ENCODE results near the gene DDT.
"Not testable (repeated sequence)": the region's sequence is repeated elsewhere in the genome, so short reads cannot be mapped to it uniquely, and the experiment has no call there.

The DDT gene

DNA sequence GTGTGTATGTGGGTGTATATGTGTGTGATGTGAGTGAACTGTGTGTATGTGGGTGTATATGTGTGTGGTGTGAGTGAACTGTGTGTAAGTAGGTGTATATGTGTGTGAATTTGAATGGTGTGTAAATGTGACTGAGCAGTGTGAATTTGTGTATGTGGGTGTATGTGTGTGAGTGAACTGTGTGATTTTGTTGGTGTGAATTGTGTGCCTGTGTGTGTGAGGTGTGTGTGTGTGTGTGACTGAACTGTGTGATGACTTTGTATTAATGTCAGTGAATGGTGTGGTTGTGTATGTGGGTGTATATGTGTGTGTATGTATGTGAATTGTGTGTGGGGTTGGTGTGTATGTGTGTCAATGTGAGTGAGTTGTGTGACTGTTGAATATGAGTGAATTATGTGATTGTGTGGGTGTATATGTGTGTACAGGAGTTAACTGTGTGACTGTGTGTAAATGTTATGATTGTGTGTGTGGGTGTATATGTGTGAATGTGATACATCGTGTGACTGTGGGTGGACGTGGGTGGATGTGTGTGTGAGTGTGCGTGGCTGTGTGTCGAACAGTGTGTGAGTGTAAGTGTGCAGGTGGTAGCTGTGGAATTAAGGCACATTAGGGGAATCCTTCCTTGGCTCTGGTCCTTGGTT is 12.4 kb upstream of the DDT start:
- DNase-seq: not testable (repeated sequence)

- DNase-seq: not testable (repeated sequence)
Measured at GRCh38 chr22:23986089-23986488, 11.8 kb upstream of the DDT start.

GRCh38 chr22:23984430-23984829 is 10.2 kb upstream of the DDT start:
- peak in 1 of 5 experiments; percentile 59 for DNase-seq

DNA sequence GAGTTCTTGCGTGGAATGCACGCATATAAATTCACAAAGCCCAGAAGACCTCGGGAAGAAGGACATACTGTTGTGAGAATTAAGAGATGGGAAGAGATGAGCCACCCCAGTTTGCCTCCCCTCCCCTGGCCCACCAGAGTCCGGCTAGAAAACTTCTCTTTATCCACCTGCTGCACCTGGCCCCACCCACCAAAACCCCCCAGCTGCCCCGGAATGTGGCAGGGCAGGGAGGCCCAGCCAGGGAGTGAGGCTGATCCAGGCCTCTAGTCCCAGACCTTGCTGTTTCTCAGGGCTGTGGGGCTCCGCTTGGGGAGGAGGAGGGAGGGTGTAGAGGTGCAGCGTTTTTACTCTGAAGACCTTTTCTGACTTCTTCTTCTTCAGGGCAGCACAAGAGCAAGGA is 6.3 kb upstream of the DDT start:
- DNase-seq: not testable (repeated sequence)

DNA sequence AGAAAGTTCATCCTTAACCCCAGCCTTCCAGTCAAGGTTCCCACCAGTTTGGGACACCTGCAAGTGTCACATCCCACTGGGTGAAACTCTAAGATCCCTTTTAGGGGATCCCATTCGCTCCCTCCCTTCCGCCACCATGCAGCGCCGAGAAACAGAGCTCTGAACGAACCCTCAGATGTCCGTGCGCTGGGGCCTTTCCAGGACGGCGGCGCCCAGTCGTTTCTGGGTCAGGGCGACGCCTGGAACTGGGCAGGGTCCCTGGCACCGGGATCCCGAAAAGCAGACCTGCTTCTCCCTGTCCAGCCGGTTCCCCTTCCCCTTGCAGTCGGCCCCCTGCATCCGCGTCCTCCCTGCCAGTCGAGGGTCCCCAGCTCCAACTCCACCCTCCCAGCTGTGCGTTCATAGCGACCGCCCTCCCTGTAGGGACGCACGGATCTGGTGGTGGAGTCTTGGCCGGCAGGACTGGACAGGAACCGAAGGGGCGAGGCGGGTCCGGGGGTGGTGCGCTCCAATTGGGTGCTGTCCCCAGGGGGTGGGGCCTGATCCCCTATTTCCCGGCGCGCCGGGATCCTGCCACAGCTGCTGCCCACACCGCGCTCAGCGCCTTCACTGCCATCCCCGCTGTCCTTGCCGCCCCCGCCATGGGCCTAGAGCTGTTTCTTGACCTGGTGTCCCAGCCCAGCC is 5.5 kb upstream of the DDT start, which contains the start of gene GSTT2:
TSS of gene GSTT2 (plus strand) at position 578 of the 684 bp plus-strand sequence.
- not testable (repeated sequence) for DNase-seq

GRCh38 chr22:23977304-23977703 is 3.1 kb upstream of the DDT start:
- not testable (repeated sequence) for DNase-seq

GRCh38 chr22:23974836-23975352 is 653 bp upstream of the DDT start:
- not testable (repeated sequence) for DNase-seq

GRCh38 chr22:23971927-23972326 is 2.3 kb downstream of the DDT start:
- DNase-seq: not testable (repeated sequence)

DNA sequence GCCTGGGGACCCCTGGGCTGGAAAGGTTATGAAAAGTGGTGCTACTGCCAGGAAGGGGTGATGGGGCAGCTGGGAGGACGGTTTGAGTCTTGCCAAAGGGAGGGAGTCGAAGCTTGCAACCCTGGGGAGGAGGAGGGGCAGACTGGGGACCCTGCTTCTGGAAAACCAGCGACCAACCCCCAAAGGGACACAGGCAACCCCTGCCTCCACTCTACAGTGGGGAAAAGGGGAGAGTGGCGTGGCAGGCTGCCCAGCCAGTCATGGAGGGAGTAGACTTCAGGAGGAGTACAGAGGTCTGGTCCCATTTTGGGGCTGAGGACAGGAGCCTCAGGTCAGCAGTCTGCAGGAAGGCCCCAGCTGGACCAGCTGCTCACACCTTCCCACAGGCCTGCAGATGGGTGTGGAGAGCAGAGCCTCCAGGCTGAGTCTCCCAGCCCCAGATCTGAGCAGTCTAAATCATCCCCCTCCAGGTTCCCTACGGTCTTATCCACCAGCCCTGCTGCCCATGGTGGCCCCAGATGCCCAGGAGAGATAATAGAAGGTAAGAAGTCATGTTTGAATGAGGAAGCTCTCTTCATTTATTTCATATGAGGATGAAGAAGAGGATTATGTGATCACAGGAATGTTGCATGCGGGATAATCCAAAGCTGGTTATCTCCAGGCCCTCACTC is 3.3 kb downstream of the DDT start:
- DNase-seq: no peak

DNA sequence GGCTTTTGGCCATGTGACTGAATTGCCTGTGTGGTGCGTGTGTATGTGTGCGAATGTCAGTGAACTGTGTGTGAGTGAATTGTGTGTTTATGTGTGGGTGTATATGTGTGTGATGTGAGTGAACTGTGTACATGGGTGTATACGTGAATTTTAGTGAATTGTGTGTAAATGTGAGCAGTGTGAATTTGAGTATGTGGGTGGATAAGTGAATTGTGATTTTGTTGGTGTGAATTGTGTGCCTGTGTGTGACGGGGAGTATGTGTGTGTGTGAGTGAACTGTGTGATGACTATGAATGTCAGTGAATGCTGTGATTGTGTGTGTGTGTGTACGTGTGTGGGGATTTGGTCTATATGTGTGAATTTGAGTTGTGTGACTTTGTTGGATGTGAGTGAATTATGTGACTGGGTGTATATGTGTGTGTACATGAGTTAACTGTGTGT is 4.0 kb downstream of the DDT start:
- DNase-seq: no peak

- no peak for DNase-seq
Measured at GRCh38 chr22:23969071-23969470, 5.2 kb downstream of the DDT start.

- not testable (repeated sequence) for DNase-seq
Measured at GRCh38 chr22:23966568-23966967, 7.7 kb downstream of the DDT start, which contains the start of gene DDTL. TSS of gene DDTL (plus strand) at chr22:23966888. CDS start at chr22:23966915, 27 bp downstream.

DNA sequence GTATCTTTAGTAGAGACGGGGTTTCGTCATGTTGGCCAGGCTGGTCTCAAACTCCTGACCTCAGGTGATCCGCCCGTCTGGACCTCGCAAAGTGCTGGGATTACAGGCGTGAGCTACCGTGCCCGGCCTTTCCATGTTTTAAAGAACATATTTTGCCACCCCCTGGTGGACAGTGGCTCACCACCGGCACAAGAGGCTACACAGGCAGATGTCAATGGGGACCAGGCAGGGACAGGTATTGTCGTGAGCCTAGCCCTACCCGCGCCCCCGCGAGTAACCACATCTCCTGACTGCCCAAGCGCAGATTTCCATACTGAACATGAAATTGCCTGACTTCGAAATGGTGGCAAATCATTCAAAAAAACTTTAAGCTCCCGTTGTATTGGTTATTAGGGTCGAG is 8.1 kb downstream of the DDT start:
- DNase-seq: not testable (repeated sequence)

DNA sequence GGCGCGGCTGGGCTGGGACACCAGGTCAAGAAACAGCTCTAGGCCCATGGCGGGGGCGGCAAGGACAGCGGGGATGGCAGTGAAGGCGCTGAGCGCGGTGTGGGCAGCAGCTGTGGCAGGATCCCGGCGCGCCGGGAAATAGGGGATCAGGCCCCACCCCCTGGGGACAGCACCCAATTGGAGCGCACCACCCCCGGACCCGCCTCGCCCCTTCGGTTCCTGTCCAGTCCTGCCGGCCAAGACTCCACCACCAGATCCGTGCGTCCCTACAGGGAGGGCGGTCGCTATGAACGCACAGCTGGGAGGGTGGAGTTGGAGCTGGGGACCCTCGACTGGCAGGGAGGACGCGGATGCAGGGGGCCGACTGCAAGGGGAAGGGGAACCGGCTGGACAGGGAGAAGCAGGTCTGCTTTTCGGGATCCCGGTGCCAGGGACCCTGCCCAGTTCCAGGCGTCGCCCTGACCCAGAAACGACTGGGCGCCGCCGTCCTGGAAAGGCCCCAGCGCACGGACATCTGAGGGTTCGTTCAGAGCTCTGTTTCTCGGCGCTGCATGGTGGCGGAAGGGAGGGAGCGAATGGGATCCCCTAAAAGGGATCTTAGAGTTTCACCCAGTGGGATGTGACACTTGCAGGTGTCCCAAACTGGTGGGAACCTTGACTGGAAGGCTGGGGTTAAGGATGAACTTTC is 13.0 kb downstream of the DDT start, which contains the start of gene GSTT2B:
TSS of gene GSTT2B (minus strand) at position 112 of the 688 bp plus-strand sequence. CDS start at position 48, 64 bp downstream.
- DNase-seq: not testable (repeated sequence)

GRCh38 chr22:23956301-23956900 is 17.8 kb downstream of the DDT start:
- peak; percentile 14 to 70 (median 62) for DNase-seq

DNA sequence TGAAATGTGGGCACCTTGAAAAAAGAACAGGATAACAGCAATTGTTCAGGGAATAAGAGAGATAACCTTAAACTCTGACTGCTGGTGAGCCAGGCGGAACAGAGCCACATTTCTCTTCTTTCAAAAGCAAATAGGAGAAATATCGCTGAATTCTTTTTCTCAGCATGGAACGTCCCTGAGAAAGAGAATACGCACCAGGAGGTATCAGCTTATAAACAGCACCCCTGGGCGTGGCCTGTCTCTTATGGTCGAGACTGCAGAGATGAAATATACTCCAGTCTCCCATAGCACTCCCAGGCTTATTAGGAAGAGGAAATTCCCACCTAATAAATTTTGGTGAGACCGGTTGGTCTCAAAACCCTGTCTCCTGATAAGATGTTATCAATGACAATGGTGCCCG is 18.4 kb downstream of the DDT start:
- not testable (repeated sequence) for DNase-seq

DNA sequence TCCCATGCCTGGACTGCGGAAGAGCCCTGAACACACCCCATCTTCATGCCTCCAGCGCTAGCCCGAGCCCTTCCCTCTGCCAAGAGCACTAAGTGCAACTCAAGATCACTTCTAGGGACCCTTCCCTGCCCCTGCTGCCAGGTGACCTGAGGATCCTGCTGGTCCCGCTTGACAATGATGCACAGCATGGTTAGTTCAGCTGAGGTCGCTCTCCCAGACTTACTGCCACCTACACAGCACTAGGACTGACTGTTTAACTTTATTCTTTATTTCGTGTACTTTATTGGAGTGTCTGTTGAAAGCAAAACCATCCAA is 19.3 kb downstream of the DDT start:
- DNase-seq: not testable (repeated sequence)

DNA sequence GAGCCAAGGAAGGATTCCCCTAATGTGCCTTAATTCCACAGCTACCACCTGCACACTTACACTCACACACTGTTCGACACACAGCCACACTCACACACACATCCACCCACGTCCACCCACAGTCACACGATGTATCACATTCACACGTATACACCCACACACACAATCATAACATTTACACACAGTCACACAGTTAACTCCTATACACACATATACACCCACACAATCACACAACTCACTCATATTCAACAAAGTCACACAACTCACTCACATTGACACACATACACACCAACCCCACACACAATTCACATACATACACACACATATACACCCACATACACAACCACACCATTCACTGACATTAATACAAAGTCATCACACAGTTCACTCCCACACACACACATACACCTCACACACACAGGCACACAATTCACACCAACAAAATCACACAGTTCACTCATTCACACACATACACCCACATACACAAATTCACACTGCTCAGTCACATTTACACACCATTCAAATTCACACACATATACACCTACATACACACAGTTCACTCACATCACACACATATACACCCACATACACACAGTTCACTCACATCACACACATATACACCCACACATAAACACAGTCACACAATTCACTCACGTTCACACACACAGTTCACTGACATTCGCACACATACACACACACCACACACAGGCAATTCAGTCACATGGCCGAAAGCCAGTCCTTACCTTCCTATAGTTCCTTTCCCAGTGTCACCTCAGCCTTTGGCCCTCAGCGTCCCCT is 19.8 kb downstream of the DDT start:
- DNase-seq: not testable (repeated sequence)

DNA sequence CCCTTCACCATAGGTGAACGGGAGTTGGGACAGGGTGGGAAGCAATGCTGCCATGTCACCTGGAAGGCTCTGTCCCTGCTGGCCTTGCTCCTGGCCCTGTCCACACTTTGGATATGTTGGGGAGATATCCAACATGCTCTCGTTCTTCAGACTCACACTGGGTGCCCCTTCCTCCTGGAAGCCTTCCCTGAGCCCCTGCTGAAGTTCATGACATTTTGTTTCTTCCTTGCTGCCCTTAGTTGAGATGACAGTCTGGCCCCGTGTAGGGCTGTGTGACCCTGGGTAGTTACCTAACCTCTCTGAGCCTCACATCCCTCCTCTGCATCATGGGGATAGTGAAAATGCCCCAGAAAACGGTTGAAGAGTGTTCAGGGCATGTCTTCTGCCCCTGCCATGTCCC is 20.8 kb downstream of the DDT start:
- not testable (repeated sequence) for DNase-seq

- not testable (repeated sequence) for DNase-seq
Measured at GRCh38 chr22:23952794-23953405, 21.3 kb downstream of the DDT start.

GRCh38 chr22:23951383-23951782 is 22.9 kb downstream of the DDT start:
- not testable (repeated sequence) for DNase-seq

Measured in T-helper 2 cell (primary cell).